K562 (cell line): Measurements from ENCODE around the gene C1QTNF3. TPM values are rescaled to one million over a fixed set of nuclear protein-coding genes. Genes with fewer than 3 reads are reported as not detected.

ENCODE experiments used
- ATAC-seq: fragments of 200-7000 bp; cut with Tn5 transposase; 3 replicates; pipeline ENCODE4 v1.9.1; 2020; ENCODE audit warnings: moderate library complexity
- BruUV-seq: library from RNA; stranded (reverse); fragments of 400-500 nt; replicated peaks from 2 replicates; lab custom pipeline; 2021; lab: Mats Ljungman, UMichigan
- CTCF ChIA-PET: fragments of 300-600 bp; formaldehyde crosslinking; extraction: SDS; loops from one replicate; lab custom pipeline; 2021; ENCODE audit warnings: low intra/inter-chr PET ratio; lab: Yijun Ruan, JAX
- POLR2A ChIA-PET: fragments of 300-600, 350-650 bp; sonication (Branson Sonifier 250); formaldehyde crosslinking; extraction: SDS; loops from one replicate; lab custom pipeline; 2021; ENCODE audit warnings: antibody characterized with exemption, inconsistent platforms; lab: Yijun Ruan, JAX
- DNase-seq, 4 experiments: peaks; one replicate each; pipeline versions ENCODE4 v3.0.0 to v3.0.0-alpha.2; 2011 to 2018; ENCODE audit warnings: low spot score in 3 of 4, mixed read lengths in 3 of 4; ENCODE audit errors: extremely low read depth in 1 of 4
- FAIRE-seq: peaks from 2 replicates; lab custom pipeline; 2011; peaks lifted over from hg19 to GRCh38; lab: Jason Lieb, UNC
- H2AFZ ChIP-seq: 2 replicates; pipeline ENCODE4 v1.6.0; 2011; ENCODE audit warnings: low read depth, low read length, control low read depth, inconsistent platforms
- H3K27ac ChIP-seq: fragments of 200-600 bp; 3 replicates; pipeline ENCODE4 v1.8.0; 2011; ENCODE audit warnings: low read depth, mild to moderate bottlenecking, control low read depth, inconsistent platforms, low read length, moderate library complexity, mixed read lengths; ENCODE audit errors: extremely low read depth
- H3K27me3 ChIP-seq, 2 experiments: fragments of 300-600 bp in 1 of 2; 2 replicates in 1 of 2; 3 replicates in 1 of 2; pipeline versions ENCODE4 v1.6.0 to v1.8.0; 2011; ENCODE audit warnings: inconsistent platforms in 2 of 2, low read length in 2 of 2, mild to moderate bottlenecking in 1 of 2, mixed read lengths in 1 of 2, moderate library complexity in 1 of 2; ENCODE audit not compliant: control insufficient read depth in 2 of 2, insufficient read depth in 2 of 2
- H3K36me3 ChIP-seq: fragments of 300-600 bp; 3 replicates; pipeline ENCODE4 v1.8.0; 2011; ENCODE audit warnings: mild to moderate bottlenecking, low read length, inconsistent platforms; ENCODE audit not compliant: control insufficient read depth, insufficient read depth
- H3K4me1 ChIP-seq, 2 experiments: fragments of 200-600 bp in 1 of 2; replicated peaks in 1 of 2; 2 replicates in 1 of 2; 3 replicates in 1 of 2; pipeline versions ENCODE4 v1.5.1 to v1.8.0; 2011; ENCODE audit warnings: inconsistent platforms in 2 of 2, low read length in 2 of 2, mild to moderate bottlenecking in 1 of 2, mixed read lengths in 1 of 2, moderate library complexity in 1 of 2; ENCODE audit not compliant: control insufficient read depth in 2 of 2, insufficient read depth in 2 of 2
- H3K4me2 ChIP-seq: 2 replicates; pipeline ENCODE4 v1.6.1; 2011; ENCODE audit warnings: low read length, control low read depth, inconsistent platforms, mixed read lengths; ENCODE audit not compliant: insufficient read depth
- H3K4me3 ChIP-seq: fragments of 200-600 bp; sonication (generic), shearing (Covaris generic); 2 replicates; pipeline ENCODE4 v1.5.1; 2016; ENCODE audit warnings: control low read depth, inconsistent platforms
- H3K79me2 ChIP-seq: fragments of 200-600 bp; 3 replicates; pipeline ENCODE4 v1.8.0; 2011; ENCODE audit warnings: low read length, inconsistent platforms; ENCODE audit not compliant: control insufficient read depth, insufficient read depth
- H3K9ac ChIP-seq, 2 experiments: 2 replicates each; pipeline versions ENCODE4 v1.6.0 to v1.6.1; 2011; ENCODE audit warnings: low read depth in 2 of 2, low read length in 2 of 2, control low read depth in 1 of 2, inconsistent platforms in 1 of 2, mild to moderate bottlenecking in 1 of 2, mixed read lengths in 1 of 2; ENCODE audit not compliant: insufficient read depth in 1 of 2
- H3K9me1 ChIP-seq: one replicate; pipeline ENCODE4 v1.6.0; 2011; ENCODE audit warnings: inconsistent platforms, mild to moderate bottlenecking, low read length, moderate library complexity; ENCODE audit not compliant: control insufficient read depth, insufficient read depth
- H3K9me3 ChIP-seq: replicated peaks from 2 replicates; pipeline ENCODE4 v1.5.1; 2011; ENCODE audit warnings: low read depth, low read length, inconsistent platforms; ENCODE audit not compliant: control insufficient read depth, insufficient read depth
- H4K20me1 ChIP-seq: replicated peaks from 2 replicates; pipeline ENCODE4 v1.6.1; 2011; ENCODE audit warnings: low read length, inconsistent platforms, mixed read lengths; ENCODE audit not compliant: control insufficient read depth, insufficient read depth
- ARID1B ChIP-seq: fragments of 450-650 bp; IDR thresholded peaks from 2 replicates; pipeline ENCODE4 v1.6.1; 2016; ENCODE audit warnings: antibody characterized with exemption, mild to moderate bottlenecking, inconsistent platforms
- E2F4 ChIP-seq: sonication (generic); formaldehyde crosslinking; IDR thresholded peaks from 2 replicates; pipeline ENCODE4 v1.8.0; 2022; ENCODE audit warnings: mild to moderate bottlenecking, low read depth, missing genetic modification reagents
- EHMT2 ChIP-seq: fragments of 450-650 bp; IDR thresholded peaks from 2 replicates; pipeline ENCODE4 v1.6.1; 2018; ENCODE audit warnings: antibody characterized with exemption
- IRF1 ChIP-seq: sonication (generic); formaldehyde crosslinking; IDR thresholded peaks from 2 replicates; pipeline ENCODE4 v1.8.0; 2022; ENCODE audit warnings: missing genetic modification reagents, mild to moderate bottlenecking, borderline replicate concordance
- PTTG1 ChIP-seq: fragments of 450-650 bp; IDR thresholded peaks from 2 replicates; pipeline ENCODE4 v1.6.1; 2016; ENCODE audit warnings: low read depth, mild to moderate bottlenecking, missing genetic modification characterization, missing compliant biosample characterization
- ZNF280B ChIP-seq: fragments of 250-450 bp; sonication (Bioruptor Pico); IDR thresholded peaks from 2 replicates; pipeline ENCODE4 v1.5.1; 2021; ENCODE audit warnings: mild to moderate bottlenecking
- ZNF57 ChIP-seq: fragments of 450-650 bp; formaldehyde crosslinking; IDR thresholded peaks from 2 replicates; pipeline ENCODE4 v1.4.0; 2020; ENCODE audit warnings: mild to moderate bottlenecking, moderate library complexity
- WGBS: fragments of 100-300 bp; shearing (Covaris generic); methylation state at CpG from one replicate; pipeline ENCODE4 v1.1.6; 2016; ENCODE audit warnings: low coverage, mixed read lengths; ENCODE audit not compliant: insufficient coverage; ENCODE audit errors: missing lambda C conversion rate; 5-methylcytosine and 5-hydroxymethylcytosine counted together
- in situ Hi-C: fragments of 300-500 bp; cut with MboI; formaldehyde crosslinking; loops from 4 replicates; pipeline ENCODE4 v1.15.0; 2018; ENCODE audit warnings: inconsistent platforms, mixed read lengths
- intact Hi-C: fragments of 100-400 bp; cut with micrococcal nuclease; formaldehyde crosslinking; loops from 2 replicates; pipeline ENCODE4 v1.14.2; 2022
- polyA plus RNA-seq, 8 experiments: library from polyadenylated mRNA; depleted of rRNA in 4 of 8; stranded (reverse) in 5 of 8; unstranded in 3 of 8; fragments of >200 nt; fragmentation: Nextera tagmentation in 2 of 8; fragmentation: Illumina TruSeq in 1 of 8; extraction: Ambion mirVana in 2 of 8; extraction: Trizol in 1 of 8; gene quantifications; 2 replicates each; pipeline versions ENCODE4 v1.2.1 to v1.2.3, GENCODE V29; 2011 to 2014; ENCODE audit warnings: inconsistent platforms in 1 of 8, missing spikeins in 1 of 8
- total RNA-seq, 7 experiments: library from RNA; depleted of rRNA in 6 of 7; stranded (reverse); fragments of >200 nt in 6 of 7; fragmentation: Illumina TruSeq in 2 of 7; extraction: Trizol in 2 of 7; gene quantifications; 2 replicates each; pipeline versions ENCODE4 v1.2.1 to v1.2.3, GENCODE V29; 2011 to 2021; ENCODE audit warnings: low replicate concordance in 1 of 7

C1QTNF3 gene
- total and polyA plus RNA-seq, 9 of the 15 experiments (the other 6 are each of a cell fraction or from before 2014, with no cell fraction given) = 0.51 to 3.3 (median 2.0) TPM

- no peak for DNase-seq
- ChIA-PET POLR2A (interaction anchor here (1.2 to 1.9 kb wide), 2 partner anchors 8 to 11 kb away, joined by 4 to 6 read pairs; no protein-coding TSS in a partner anchor), CTCF (no interaction called here)
- H3K79me2 ChIP-seq = no peaks in the 10 kb centered on the region
- no peak overlapping the region for H3K4me2 ChIP-seq
- FAIRE-seq = no peak
- in situ Hi-C loops = no loop called here
- 0% methylated on average over 1 of the region's 1 CpG for WGBS
- no peaks in the 10 kb centered on the region for H3K9me3 ChIP-seq
- H3K4me3 ChIP-seq = no peak overlapping the region
- H4K20me1 ChIP-seq = no peaks in the 10 kb centered on the region
- no peak overlapping the region for H3K27ac ChIP-seq
- BruUV-seq = no TSS peak
- H2AFZ ChIP-seq = no peak overlapping the region
- H3K36me3 ChIP-seq = no peaks in the 10 kb centered on the region
- intact Hi-C loops = no loop called here
- H3K9me1 ChIP-seq = no peaks in the 10 kb centered on the region
- ATAC-seq = no peak
- no peak for TF ChIP-seq ZNF57 (CRISPR knock-in tag)
- no peak for TF ChIP-seq IRF1
- TF ChIP-seq ZNF280B (CRISPR knock-in tag) = no peak
- TF ChIP-seq EHMT2 = no peak
- no peak for TF ChIP-seq ARID1B
- TF ChIP-seq PTTG1 (tag) = no peak
- TF ChIP-seq E2F4 (CRISPR knock-in tag) = no peak
- no peaks in the 10 kb centered on the region for H3K4me1 ChIP-seq
- H3K27me3 ChIP-seq = peaks cover 11 to 26% of the 10 kb centered on the region in 2 experiments
- H3K9ac ChIP-seq = no peak overlapping the region
These were observed 64.7 kb downstream of the C1QTNF3 start for GRCh38 chr5:33978306-33978705.
